K562 (cell line): ENCODE measurements around the gene DNAJB14. TPM values are rescaled to one million over a fixed set of nuclear protein-coding genes. Genes with fewer than 3 reads are reported as not detected.

Source experiments
- ATAC-seq: fragments of 200-7000 bp; cut with Tn5 transposase; 3 replicates; pipeline ENCODE4 v1.9.1; 2020; ENCODE audit warnings: moderate library complexity
- BruUV-seq: library from RNA; stranded (reverse); fragments of 400-500 nt; replicated peaks from 2 replicates; lab custom pipeline; 2021; lab: Mats Ljungman, UMichigan
- CTCF ChIA-PET: fragments of 300-600 bp; formaldehyde crosslinking; extraction: SDS; loops from one replicate; lab custom pipeline; 2021; ENCODE audit warnings: low intra/inter-chr PET ratio; lab: Yijun Ruan, JAX
- POLR2A ChIA-PET: fragments of 300-600, 350-650 bp; sonication (Branson Sonifier 250); formaldehyde crosslinking; extraction: SDS; loops from one replicate; lab custom pipeline; 2021; ENCODE audit warnings: antibody characterized with exemption, inconsistent platforms; lab: Yijun Ruan, JAX
- DNase-seq, 4 experiments: peaks; one replicate each; pipeline versions ENCODE4 v3.0.0 to v3.0.0-alpha.2; 2011 to 2018; ENCODE audit warnings: low spot score in 3 of 4, mixed read lengths in 3 of 4; ENCODE audit errors: extremely low read depth in 1 of 4
- FAIRE-seq: peaks from 2 replicates; lab custom pipeline; 2011; peaks lifted over from hg19 to GRCh38; lab: Jason Lieb, UNC
- H2AFZ ChIP-seq: 2 replicates; pipeline ENCODE4 v1.6.0; 2011; ENCODE audit warnings: low read depth, low read length, control low read depth, inconsistent platforms
- H3K27ac ChIP-seq: fragments of 200-600 bp; 3 replicates; pipeline ENCODE4 v1.8.0; 2011; ENCODE audit warnings: low read depth, mild to moderate bottlenecking, control low read depth, inconsistent platforms, low read length, moderate library complexity, mixed read lengths; ENCODE audit errors: extremely low read depth
- H3K27me3 ChIP-seq, 2 experiments: fragments of 300-600 bp in 1 of 2; 2 replicates in 1 of 2; 3 replicates in 1 of 2; pipeline versions ENCODE4 v1.6.0 to v1.8.0; 2011; ENCODE audit warnings: inconsistent platforms in 2 of 2, low read length in 2 of 2, mild to moderate bottlenecking in 1 of 2, mixed read lengths in 1 of 2, moderate library complexity in 1 of 2; ENCODE audit not compliant: control insufficient read depth in 2 of 2, insufficient read depth in 2 of 2
- H3K36me3 ChIP-seq: fragments of 300-600 bp; 3 replicates; pipeline ENCODE4 v1.8.0; 2011; ENCODE audit warnings: mild to moderate bottlenecking, low read length, inconsistent platforms; ENCODE audit not compliant: control insufficient read depth, insufficient read depth
- H3K4me1 ChIP-seq, 2 experiments: fragments of 200-600 bp in 1 of 2; replicated peaks in 1 of 2; 2 replicates in 1 of 2; 3 replicates in 1 of 2; pipeline versions ENCODE4 v1.5.1 to v1.8.0; 2011; ENCODE audit warnings: inconsistent platforms in 2 of 2, low read length in 2 of 2, mild to moderate bottlenecking in 1 of 2, mixed read lengths in 1 of 2, moderate library complexity in 1 of 2; ENCODE audit not compliant: control insufficient read depth in 2 of 2, insufficient read depth in 2 of 2
- H3K4me2 ChIP-seq: 2 replicates; pipeline ENCODE4 v1.6.1; 2011; ENCODE audit warnings: low read length, control low read depth, inconsistent platforms, mixed read lengths; ENCODE audit not compliant: insufficient read depth
- H3K4me3 ChIP-seq: fragments of 200-600 bp; sonication (generic), shearing (Covaris generic); 2 replicates; pipeline ENCODE4 v1.5.1; 2016; ENCODE audit warnings: control low read depth, inconsistent platforms
- H3K79me2 ChIP-seq: fragments of 200-600 bp; 3 replicates; pipeline ENCODE4 v1.8.0; 2011; ENCODE audit warnings: low read length, inconsistent platforms; ENCODE audit not compliant: control insufficient read depth, insufficient read depth
- H3K9ac ChIP-seq, 2 experiments: 2 replicates each; pipeline versions ENCODE4 v1.6.0 to v1.6.1; 2011; ENCODE audit warnings: low read depth in 2 of 2, low read length in 2 of 2, control low read depth in 1 of 2, inconsistent platforms in 1 of 2, mild to moderate bottlenecking in 1 of 2, mixed read lengths in 1 of 2; ENCODE audit not compliant: insufficient read depth in 1 of 2
- H3K9me1 ChIP-seq: one replicate; pipeline ENCODE4 v1.6.0; 2011; ENCODE audit warnings: inconsistent platforms, mild to moderate bottlenecking, low read length, moderate library complexity; ENCODE audit not compliant: control insufficient read depth, insufficient read depth
- H3K9me3 ChIP-seq: replicated peaks from 2 replicates; pipeline ENCODE4 v1.5.1; 2011; ENCODE audit warnings: low read depth, low read length, inconsistent platforms; ENCODE audit not compliant: control insufficient read depth, insufficient read depth
- H4K20me1 ChIP-seq: replicated peaks from 2 replicates; pipeline ENCODE4 v1.6.1; 2011; ENCODE audit warnings: low read length, inconsistent platforms, mixed read lengths; ENCODE audit not compliant: control insufficient read depth, insufficient read depth
- CBFA2T3 ChIP-seq: fragments of 450-650 bp; IDR thresholded peaks from 2 replicates; pipeline ENCODE4 v1.6.1; 2017
- HDAC8 ChIP-seq: fragments of 450-650 bp; IDR thresholded peaks from 2 replicates; pipeline ENCODE4 v1.6.1; 2016; ENCODE audit warnings: mild to moderate bottlenecking, missing genetic modification characterization, moderate library complexity, missing compliant biosample characterization
- LCOR ChIP-seq: sonication (generic); formaldehyde crosslinking; IDR thresholded peaks from 2 replicates; pipeline ENCODE4 v1.8.0; 2022; ENCODE audit warnings: mild to moderate bottlenecking, missing genetic modification reagents
- MAFG ChIP-seq: fragments of 450-650 bp; conservative IDR thresholded peaks from 2 replicates; pipeline ENCODE4 v1.6.1; 2016; ENCODE audit warnings: missing genetic modification characterization, missing compliant biosample characterization
- MBD2 ChIP-seq: sonication (generic); IDR thresholded peaks from 2 replicates; pipeline ENCODE4 v1.6.1; 2016; ENCODE audit warnings: low read depth, borderline replicate concordance
- NCOA6 ChIP-seq: fragments of 450-650 bp; IDR thresholded peaks from 2 replicates; pipeline ENCODE4 v1.6.1; 2017; ENCODE audit warnings: mild to moderate bottlenecking
- PTBP1 ChIP-seq: fragments of 200-400 bp; formaldehyde crosslinking; IDR thresholded peaks from 2 replicates; pipeline ENCODE4 v1.6.1; 2017; ENCODE audit warnings: low read depth, low read length
- RBM14 ChIP-seq: fragments of 200-400 bp; formaldehyde crosslinking; IDR thresholded peaks from 2 replicates; pipeline ENCODE4 v1.6.1; 2018; ENCODE audit warnings: low read depth, mild to moderate bottlenecking, low read length, moderate library complexity, borderline replicate concordance; ENCODE audit not compliant: insufficient read depth
- SAP30 ChIP-seq: fragments of 200-600 bp; sonication (generic); IDR thresholded peaks from 2 replicates; pipeline ENCODE4 v1.6.1; 2012; ENCODE audit warnings: borderline replicate concordance, low read depth, mild to moderate bottlenecking, moderate library complexity, low read length, control low read depth, inconsistent platforms; ENCODE audit not compliant: insufficient read depth, poor library complexity, severe bottlenecking
- SP1 ChIP-seq: sonication (generic); formaldehyde crosslinking; IDR thresholded peaks from 2 replicates; pipeline ENCODE4 v1.8.1; 2022; ENCODE audit warnings: mild to moderate bottlenecking, missing genetic modification reagents
- TCF3 ChIP-seq: sonication (generic); formaldehyde crosslinking; IDR thresholded peaks from 2 replicates; pipeline ENCODE4 v1.4.0; 2020; ENCODE audit warnings: mild to moderate bottlenecking, missing genetic modification reagents
- ZC3H8 ChIP-seq: fragments of 450-650 bp; IDR thresholded peaks from 2 replicates; pipeline ENCODE4 v1.6.1; 2017
- ZNF431 ChIP-seq: sonication (generic); formaldehyde crosslinking; IDR thresholded peaks from 2 replicates; pipeline ENCODE4 v1.8.0; 2022; ENCODE audit warnings: mild to moderate bottlenecking, missing genetic modification reagents
- ZNF444 ChIP-seq: fragments of 250-450 bp; sonication (Bioruptor Pico); IDR thresholded peaks from 2 replicates; pipeline ENCODE4 v1.4.0; 2020; ENCODE audit warnings: mild to moderate bottlenecking, moderate library complexity
- ZNF589 ChIP-seq: fragments of 200-800 bp; sonication (Bioruptor generic); IDR thresholded peaks from 2 replicates; pipeline ENCODE4 v1.6.1; 2016; ENCODE audit warnings: low read depth, missing genetic modification characterization, missing compliant biosample characterization
- ZNF707 ChIP-seq: fragments of 250-450 bp; sonication (Bioruptor Pico); conservative IDR thresholded peaks from 2 replicates; pipeline ENCODE4 v1.8.0; 2022; ENCODE audit warnings: inconsistent platforms, mild to moderate bottlenecking, moderate library complexity
- WGBS: fragments of 100-300 bp; shearing (Covaris generic); methylation state at CpG from one replicate; pipeline ENCODE4 v1.1.6; 2016; ENCODE audit warnings: low coverage, mixed read lengths; ENCODE audit not compliant: insufficient coverage; ENCODE audit errors: missing lambda C conversion rate; 5-methylcytosine and 5-hydroxymethylcytosine counted together
- in situ Hi-C: fragments of 300-500 bp; cut with MboI; formaldehyde crosslinking; loops from 4 replicates; pipeline ENCODE4 v1.15.0; 2018; ENCODE audit warnings: inconsistent platforms, mixed read lengths
- intact Hi-C: fragments of 100-400 bp; cut with micrococcal nuclease; formaldehyde crosslinking; loops from 2 replicates; pipeline ENCODE4 v1.14.2; 2022
- polyA plus RNA-seq, 8 experiments: library from polyadenylated mRNA; depleted of rRNA in 4 of 8; stranded (reverse) in 5 of 8; unstranded in 3 of 8; fragments of >200 nt; fragmentation: Nextera tagmentation in 2 of 8; fragmentation: Illumina TruSeq in 1 of 8; extraction: Ambion mirVana in 2 of 8; extraction: Trizol in 1 of 8; gene quantifications; 2 replicates each; pipeline versions ENCODE4 v1.2.1 to v1.2.3, GENCODE V29; 2011 to 2014; ENCODE audit warnings: inconsistent platforms in 1 of 8, missing spikeins in 1 of 8
- total RNA-seq, 7 experiments: library from RNA; depleted of rRNA in 6 of 7; stranded (reverse); fragments of >200 nt in 6 of 7; fragmentation: Illumina TruSeq in 2 of 7; extraction: Trizol in 2 of 7; gene quantifications; 2 replicates each; pipeline versions ENCODE4 v1.2.1 to v1.2.3, GENCODE V29; 2011 to 2021; ENCODE audit warnings: low replicate concordance in 1 of 7
- TF ChIP-seq, protein P1 (sequence below): fragments of 450-650 bp; IDR thresholded peaks from one replicate; pipeline ENCODE4 v1.6.1; 2018; ENCODE audit warnings: mild to moderate bottlenecking, moderate library complexity; ENCODE audit not compliant: partially characterized antibody
- TF ChIP-seq, protein P2 (sequence below), 2 experiments: fragments of 250-450 bp in 1 of 2; fragments of 450-650 bp in 1 of 2; sonication (Bioruptor Pico) in 1 of 2; IDR thresholded peaks; 2 replicates each; pipeline versions ENCODE4 v1.6.1 to v1.8.0; 2016 to 2021; ENCODE audit warnings: mild to moderate bottlenecking in 2 of 2, moderate library complexity in 2 of 2, missing compliant biosample characterization in 1 of 2, missing genetic modification characterization in 1 of 2
- TF ChIP-seq, protein P3 (sequence below): fragments of 250-450 bp; sonication (Bioruptor Pico); IDR thresholded peaks from 2 replicates; pipeline ENCODE4 v1.4.0; 2020; ENCODE audit warnings: mild to moderate bottlenecking

DNAJB14 gene
- total and polyA plus RNA-seq, 9 of the 15 experiments (the other 6 are each of a cell fraction or from before 2014, with no cell fraction given) = 5.5 to 28.0 (median 12.7) TPM

DNA sequence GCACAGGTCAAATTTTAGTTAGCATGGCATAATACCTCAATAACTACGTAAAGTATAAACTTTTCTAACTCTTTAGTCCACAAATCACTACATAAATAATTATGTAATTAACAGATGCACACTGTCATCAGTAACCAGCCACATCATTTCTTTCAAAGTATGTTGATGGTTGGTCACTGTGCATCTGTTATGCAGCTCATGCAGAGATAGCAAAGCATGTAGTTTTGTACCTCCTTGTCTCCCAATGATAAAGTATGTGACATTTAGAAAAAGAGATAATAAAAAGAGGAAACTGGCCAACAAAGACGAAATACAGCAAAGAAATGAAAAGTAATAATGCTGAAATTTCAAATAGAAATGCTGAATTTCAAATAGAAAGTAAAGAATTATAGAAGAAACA lies 55.1 kb downstream of the DNAJB14 start:
- no peak for ATAC-seq
- CTCF ChIA-PET = interaction anchor here (0.7 kb wide), 1 partner anchor 1084 kb away, joined by 4 read pairs; no protein-coding TSS in a partner anchor
- TF ChIP-seq ZNF431 (no peak), RBM14 (no peak), MAFG (tag) (no peak), CBFA2T3 (peak; percentile 32; the same call in 1 of the 2 replicates), SAP30 (no peak), ZC3H8 (no peak), MBD2 (no peak), TCF3 (peak; percentile 44; the same call in 1 of the 2 replicates), ZNF707 (no peak), SP1 (CRISPR knock-in tag) (no peak), ZNF444 (CRISPR knock-in tag) (no peak), LCOR (CRISPR knock-in tag) (no peak), ZNF589 (CRISPR knock-in tag) (no peak), PTBP1 (no peak), NCOA6 (no peak), HDAC8 (tag) (no peak)
- TF ChIP-seq, protein P1, sequence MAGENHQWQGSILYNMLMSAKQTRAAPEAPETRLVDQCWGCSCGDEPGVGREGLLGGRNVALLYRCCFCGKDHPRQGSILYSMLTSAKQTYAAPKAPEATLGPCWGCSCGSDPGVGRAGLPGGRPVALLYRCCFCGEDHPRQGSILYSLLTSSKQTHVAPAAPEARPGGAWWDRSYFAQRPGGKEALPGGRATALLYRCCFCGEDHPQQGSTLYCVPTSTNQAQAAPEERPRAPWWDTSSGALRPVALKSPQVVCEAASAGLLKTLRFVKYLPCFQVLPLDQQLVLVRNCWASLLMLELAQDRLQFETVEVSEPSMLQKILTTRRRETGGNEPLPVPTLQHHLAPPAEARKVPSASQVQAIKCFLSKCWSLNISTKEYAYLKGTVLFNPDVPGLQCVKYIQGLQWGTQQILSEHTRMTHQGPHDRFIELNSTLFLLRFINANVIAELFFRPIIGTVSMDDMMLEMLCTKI = no peak
- TF ChIP-seq, protein P2, sequence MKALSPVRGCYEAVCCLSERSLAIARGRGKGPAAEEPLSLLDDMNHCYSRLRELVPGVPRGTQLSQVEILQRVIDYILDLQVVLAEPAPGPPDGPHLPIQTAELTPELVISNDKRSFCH (CRISPR knock-in tag; IDR thresholded peaks at IDR 0.05) = no peak
- TF ChIP-seq, protein P2 (tag; IDR thresholded peaks at IDR 0.05) = peak; percentile 80; the same call in 1 of the 2 replicates
- TF ChIP-seq, protein P3, sequence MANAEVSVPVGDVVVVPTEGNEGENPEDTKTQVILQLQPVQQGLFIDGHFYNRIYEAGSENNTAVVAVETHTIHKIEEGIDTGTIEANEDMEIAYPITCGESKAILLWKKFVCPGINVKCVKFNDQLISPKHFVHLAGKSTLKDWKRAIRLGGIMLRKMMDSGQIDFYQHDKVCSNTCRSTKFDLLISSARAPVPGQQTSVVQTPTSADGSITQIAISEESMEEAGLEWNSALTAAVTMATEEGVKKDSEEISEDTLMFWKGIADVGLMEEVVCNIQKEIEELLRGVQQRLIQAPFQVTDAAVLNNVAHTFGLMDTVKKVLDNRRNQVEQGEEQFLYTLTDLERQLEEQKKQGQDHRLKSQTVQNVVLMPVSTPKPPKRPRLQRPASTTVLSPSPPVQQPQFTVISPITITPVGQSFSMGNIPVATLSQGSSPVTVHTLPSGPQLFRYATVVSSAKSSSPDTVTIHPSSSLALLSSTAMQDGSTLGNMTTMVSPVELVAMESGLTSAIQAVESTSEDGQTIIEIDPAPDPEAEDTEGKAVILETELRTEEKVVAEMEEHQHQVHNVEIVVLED (CRISPR knock-in tag) = no peak
- TF ChIP-seq, all 486 proteins: peak for 3
- no TSS peak for BruUV-seq
- Histone ChIP-seq H3K9ac (no peak overlapping the region), H3K4me2 (no peak overlapping the region; the same call in 1 of the 2 replicates), H3K9me3 (no peaks in the 10 kb centered on the region), H4K20me1 (no peaks in the 10 kb centered on the region), H3K27me3 (no peaks in the 10 kb centered on the region), H3K27ac (no peak overlapping the region), H2AFZ (no peak overlapping the region), H3K9me1 (no peaks in the 10 kb centered on the region), H3K36me3 (peaks cover 28% of the 10 kb centered on the region), H3K4me1 (peaks cover 0 to 3% of the 10 kb centered on the region in 2 experiments; a peak in 4 of 5 replicates), H3K79me2 (peaks cover 47% of the 10 kb centered on the region), H3K4me3 (no peak overlapping the region)
- 53% methylated on average over 2 of the region's 2 CpGs for WGBS
- DNase-seq (peak in 2 of 4 experiments; percentile 23 to 27), FAIRE-seq (no peak)
- POLR2A ChIA-PET = no interaction called here
- in situ Hi-C loops (no loop called here), intact Hi-C loops (no loop called here)
